Esophagus muscularis mucosa (tissue), 4 donors: Measurements from ENCODE around the gene TBC1D8. TPM values are rescaled to one million over a fixed set of nuclear protein-coding genes. Genes with fewer than 3 reads are reported as not detected.

Source experiments
- DNase-seq: peaks from one replicate; pipeline ENCODE4 v3.0.0-alpha.2; 2017; ENCODE audit errors: extremely low spot score
- H3K27ac ChIP-seq, 4 donors: fragments of 200-600 bp; sonication (generic); replicated peaks in 1 of 4; 1 replicate in 3 of 4; 2 replicates in 1 of 4; pipeline ENCODE4 v1.5.1; 2016 to 2019; ENCODE audit warnings: mild to moderate bottlenecking in 1 of 4
- H3K27me3 ChIP-seq, 4 donors: fragments of 200-600 bp; sonication (generic); one replicate each; pipeline versions ENCODE4 v1.5.1 to v1.6.0; 2016 to 2019
- H3K36me3 ChIP-seq, 4 donors: fragments of 200-600 bp; sonication (generic); one replicate each; pipeline ENCODE4 v1.5.1; 2016 to 2019
- H3K4me1 ChIP-seq, 4 donors: fragments of 200-600 bp; sonication (generic); one replicate each; pipeline ENCODE4 v1.5.1; 2016 to 2019
- H3K4me3 ChIP-seq, 4 donors: fragments of 200-600 bp; sonication (generic); 1 replicate in 2 of 4; 2 replicates in 2 of 4; pipeline ENCODE4 v1.5.1; 2016 to 2019; ENCODE audit warnings: mild to moderate bottlenecking in 4 of 4, moderate library complexity in 1 of 4
- H3K9me3 ChIP-seq, 4 donors: fragments of 200-600 bp; sonication (generic); 1 replicate in 3 of 4; 2 replicates in 1 of 4; pipeline ENCODE4 v1.5.1; 2016 to 2019
- EP300 ChIP-seq: sonication (generic); formaldehyde crosslinking; IDR thresholded peaks from one replicate; pipeline ENCODE4 v1.6.1; 2017; ENCODE audit warnings: antibody characterized with exemption
- POLR2A ChIP-seq: fragments of 450-650 bp; IDR thresholded peaks from one replicate; pipeline ENCODE4 v1.6.1; 2017; ENCODE audit warnings: antibody characterized with exemption, moderate library complexity, mild to moderate bottlenecking, low read depth
- POLR2AphosphoS5 ChIP-seq, 2 donors: sonication (generic); formaldehyde crosslinking; IDR thresholded peaks; one replicate each; pipeline ENCODE4 v1.6.1; 2017; ENCODE audit warnings: antibody characterized with exemption in 2 of 2
- WGBS: methylation state at CpG from one replicate; pipeline ENCODE4 v1.1.5; 2018; 5-methylcytosine and 5-hydroxymethylcytosine counted together
- intact Hi-C: fragments of 100-400 bp; cut with DNase I; formaldehyde crosslinking; loops from one replicate; pipeline ENCODE4 v1.15.1; 2023
- total RNA-seq, 4 donors: library from RNA; depleted of rRNA; stranded (reverse); fragments of >200 nt; gene quantifications; one replicate each; pipeline versions ENCODE4 v1.1.0 to v1.2.1, GENCODE V29; 2016
- TF ChIP-seq, protein P1 (sequence below), 3 experiments: fragments of 200-600 bp in 2 of 3; fragments of 450-650 bp in 1 of 3; sonication (generic) in 2 of 3; IDR thresholded peaks; one replicate each; pipeline ENCODE4 v1.5.1; 2017 to 2019; ENCODE audit warnings: antibody characterized with exemption in 3 of 3, mild to moderate bottlenecking in 2 of 3, moderate library complexity in 1 of 3

The TBC1D8 gene
- total RNA-seq, 4 donors from 2014 or later, result 16.7 to 23.4 (median 20.4) TPM

DNA sequence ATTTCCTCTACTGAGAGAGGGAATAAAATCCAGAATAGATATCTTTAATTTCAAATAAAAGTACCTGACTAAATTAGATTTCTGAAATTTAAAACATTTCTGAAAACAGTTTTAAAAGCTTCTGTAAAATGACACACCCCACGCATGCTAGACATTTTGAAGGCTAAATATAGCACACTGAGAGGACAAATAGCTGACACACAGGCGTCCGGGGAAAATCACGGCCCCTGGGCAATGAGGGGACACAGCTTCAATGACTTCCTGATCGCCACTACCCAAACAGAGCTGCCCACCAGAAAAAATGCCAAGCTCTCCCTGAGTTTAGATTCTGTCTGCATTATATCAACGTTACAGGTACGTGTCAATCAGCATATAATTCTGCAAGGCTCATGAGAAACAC lies 10.9 kb downstream of the TBC1D8 start:
- H3K27ac ChIP-seq, result no peak overlapping the region
- 52% methylated on average over 7 of the region's 7 CpGs for WGBS
- no peak for TF ChIP-seq POLR2A
- TF ChIP-seq POLR2AphosphoS5 (IDR thresholded peaks at IDR 0.05), result no peak
- TF ChIP-seq, protein P1, sequence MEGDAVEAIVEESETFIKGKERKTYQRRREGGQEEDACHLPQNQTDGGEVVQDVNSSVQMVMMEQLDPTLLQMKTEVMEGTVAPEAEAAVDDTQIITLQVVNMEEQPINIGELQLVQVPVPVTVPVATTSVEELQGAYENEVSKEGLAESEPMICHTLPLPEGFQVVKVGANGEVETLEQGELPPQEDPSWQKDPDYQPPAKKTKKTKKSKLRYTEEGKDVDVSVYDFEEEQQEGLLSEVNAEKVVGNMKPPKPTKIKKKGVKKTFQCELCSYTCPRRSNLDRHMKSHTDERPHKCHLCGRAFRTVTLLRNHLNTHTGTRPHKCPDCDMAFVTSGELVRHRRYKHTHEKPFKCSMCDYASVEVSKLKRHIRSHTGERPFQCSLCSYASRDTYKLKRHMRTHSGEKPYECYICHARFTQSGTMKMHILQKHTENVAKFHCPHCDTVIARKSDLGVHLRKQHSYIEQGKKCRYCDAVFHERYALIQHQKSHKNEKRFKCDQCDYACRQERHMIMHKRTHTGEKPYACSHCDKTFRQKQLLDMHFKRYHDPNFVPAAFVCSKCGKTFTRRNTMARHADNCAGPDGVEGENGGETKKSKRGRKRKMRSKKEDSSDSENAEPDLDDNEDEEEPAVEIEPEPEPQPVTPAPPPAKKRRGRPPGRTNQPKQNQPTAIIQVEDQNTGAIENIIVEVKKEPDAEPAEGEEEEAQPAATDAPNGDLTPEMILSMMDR (IDR thresholded peaks at IDR 0.05), result no peak
- TF ChIP-seq EP300, result no peak

GRCh38 chr2:101139495-101139894 lies 11.7 kb downstream of the TBC1D8 start:
- H3K36me3 ChIP-seq, result no peaks in the 10 kb centered on the region
- WGBS, result 95% methylated on average over 4 of the region's 4 CpGs
- H3K27ac ChIP-seq, result no peak overlapping the region
- TF ChIP-seq POLR2A, result no peak
- TF ChIP-seq POLR2AphosphoS5 (IDR thresholded peaks at IDR 0.05), result no peak
- no peak for TF ChIP-seq EP300
- TF ChIP-seq, protein P1 (IDR thresholded peaks at IDR 0.05), result no peak
- intact Hi-C loops, result no loop called here
- no peaks in the 10 kb centered on the region for H3K9me3 ChIP-seq
- H3K4me1 ChIP-seq, result peaks cover 14 to 33% (median 24%) of the 10 kb centered on the region in 4 donors
- no peak for DNase-seq
- no peak overlapping the region for H3K4me3 ChIP-seq
- H3K27me3 ChIP-seq, result no peaks in the 10 kb centered on the region

More for the DNA sequence above, 10.9 kb downstream of the TBC1D8 start:
- H3K4me3 ChIP-seq, result no peak overlapping the region
- H3K9me3 ChIP-seq, result no peaks in the 10 kb centered on the region
- no peaks in the 10 kb centered on the region for H3K27me3 ChIP-seq
- DNase-seq, result no peak
- intact Hi-C loops, result no loop called here
- H3K36me3 ChIP-seq, result no peaks in the 10 kb centered on the region
- H3K4me1 ChIP-seq, result peaks cover 14 to 33% (median 24%) of the 10 kb centered on the region in 4 donors

DNA sequence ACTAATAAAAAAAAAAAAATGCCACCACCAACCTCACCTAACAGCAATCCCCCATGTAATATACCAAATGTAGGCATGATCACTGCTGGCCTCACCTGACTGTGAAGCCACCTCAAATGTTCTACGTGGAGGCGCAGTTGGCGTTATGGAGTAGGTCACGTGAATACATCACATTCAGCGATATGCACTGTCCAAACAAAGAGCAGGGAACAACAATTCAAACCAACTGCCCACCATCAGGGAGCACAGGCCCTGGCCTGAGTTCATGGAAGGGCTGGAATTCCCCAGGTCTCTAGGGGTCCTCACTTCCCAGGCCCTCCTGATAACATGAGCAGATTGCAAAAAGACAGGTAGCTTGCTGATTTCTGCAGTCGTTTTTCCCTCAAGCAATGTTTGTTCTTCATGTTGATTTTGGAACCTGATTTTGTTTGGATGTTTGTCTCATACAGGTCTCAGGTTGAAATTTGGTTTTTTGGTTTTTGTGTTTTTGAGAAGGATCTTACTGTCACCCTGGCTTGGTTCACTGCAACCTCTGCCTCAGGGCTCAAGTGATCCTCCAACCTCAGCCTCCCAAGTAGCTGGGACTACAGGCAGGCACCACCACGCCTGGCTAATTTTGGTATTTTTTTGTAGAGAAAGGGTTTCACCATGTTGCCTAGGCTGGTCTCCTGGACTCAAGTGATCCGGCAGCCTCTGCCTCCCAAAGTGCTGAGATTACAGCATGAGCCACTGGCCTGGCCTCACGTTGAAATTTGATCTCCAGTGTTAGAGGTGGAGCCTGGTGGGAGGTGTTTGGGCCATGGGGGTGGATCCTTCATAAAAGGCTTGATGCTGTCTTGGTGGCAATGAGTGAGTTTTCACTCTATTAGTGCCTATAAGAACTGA lies 15.5 kb downstream of the TBC1D8 start:
- no peak for DNase-seq
- H3K4me3 ChIP-seq, result no peak overlapping the region
- intact Hi-C loops, result no loop called here
- H3K36me3 ChIP-seq, result no peaks in the 10 kb centered on the region
- no peak overlapping the region for H3K27ac ChIP-seq
- TF ChIP-seq POLR2AphosphoS5 (IDR thresholded peaks at IDR 0.05), result no peak
- TF ChIP-seq EP300, result no peak
- TF ChIP-seq, protein P1 (IDR thresholded peaks at IDR 0.05), result no peak
- TF ChIP-seq POLR2A, result no peak
- WGBS, result 87% methylated on average over 9 of the region's 9 CpGs
- H3K9me3 ChIP-seq, result no peaks in the 10 kb centered on the region
- peaks cover 7 to 23% (median 19%) of the 10 kb centered on the region in 4 donors for H3K4me1 ChIP-seq
- H3K27me3 ChIP-seq, result no peaks in the 10 kb centered on the region

DNA sequence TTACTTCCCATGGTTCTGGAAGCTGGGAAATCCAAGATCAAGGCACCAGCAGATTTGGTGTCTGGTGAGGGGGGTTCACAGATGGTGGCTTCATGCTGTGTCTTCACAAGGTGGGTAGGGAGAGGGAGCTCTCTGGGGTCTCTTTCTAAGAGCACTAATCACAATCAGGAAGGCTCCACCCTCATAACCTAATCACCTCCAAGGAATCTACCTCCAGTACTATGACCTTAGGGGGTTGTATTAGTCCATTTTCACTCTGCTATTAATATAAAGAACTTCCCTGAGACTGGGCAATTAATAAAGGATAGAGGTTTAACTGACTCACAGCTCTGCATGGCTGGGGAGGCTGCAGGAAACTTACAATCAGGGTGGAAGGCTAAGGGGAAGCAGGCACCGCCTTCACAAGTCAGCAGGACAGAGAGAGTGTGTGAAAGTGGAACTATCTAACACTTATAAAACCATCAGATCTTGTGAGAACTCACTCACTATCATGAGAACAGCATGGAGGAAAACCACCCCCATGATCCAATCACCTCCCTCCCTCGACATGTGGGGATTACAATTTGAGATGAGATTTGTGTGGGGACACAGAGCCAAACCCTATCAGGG lies 17.6 kb downstream of the TBC1D8 start:
- intact Hi-C loops, result no loop called here
- no peaks in the 10 kb centered on the region for H3K27me3 ChIP-seq
- 70% methylated on average over 2 of the region's 2 CpGs for WGBS
- H3K4me3 ChIP-seq, result no peak overlapping the region
- H3K36me3 ChIP-seq, result no peaks in the 10 kb centered on the region
- H3K9me3 ChIP-seq, result no peaks in the 10 kb centered on the region
- no peak for DNase-seq
- no peak overlapping the region for H3K27ac ChIP-seq
- H3K4me1 ChIP-seq, result peaks cover 0 to 4% (median under 1%) of the 10 kb centered on the region in 4 donors
- TF ChIP-seq POLR2AphosphoS5 (IDR thresholded peaks at IDR 0.05) (no peak), EP300 (no peak), POLR2A (no peak)
- TF ChIP-seq, protein P1 (IDR thresholded peaks at IDR 0.05), result no peak
